BE2C (cell line): ENCODE results near the gene CNPY1.

Experiments used
- DNase-seq: peaks from one replicate; pipeline ENCODE4 v3.0.0-alpha.2; 2020
- H3K27me3 ChIP-seq: fragments of 250-450 bp; sonication (Bioruptor Pico); 2 replicates; pipeline ENCODE4 v1.5.1; 2020; ENCODE audit warnings: mild to moderate bottlenecking
- H3K36me3 ChIP-seq: fragments of 250-450 bp; sonication (Bioruptor Pico); 2 replicates; pipeline ENCODE4 v1.5.1; 2020; ENCODE audit warnings: mild to moderate bottlenecking
- H3K4me1 ChIP-seq: fragments of 250-450 bp; sonication (Bioruptor Pico); 2 replicates; pipeline ENCODE4 v1.5.1; 2020
- H3K4me3 ChIP-seq: 2 replicates; pipeline ENCODE4 v1.5.1; 2011; ENCODE audit warnings: low read depth, low read length
- H3K9me3 ChIP-seq: fragments of 250-450 bp; sonication (Bioruptor Pico); 2 replicates; pipeline ENCODE4 v1.5.1; 2020
- TF ChIP-seq, protein P1 (sequence below): IDR thresholded peaks from 2 replicates; pipeline ENCODE4 v1.5.1; 2012; ENCODE audit warnings: mild to moderate bottlenecking, low read depth, low read length

The CNPY1 gene

DNA sequence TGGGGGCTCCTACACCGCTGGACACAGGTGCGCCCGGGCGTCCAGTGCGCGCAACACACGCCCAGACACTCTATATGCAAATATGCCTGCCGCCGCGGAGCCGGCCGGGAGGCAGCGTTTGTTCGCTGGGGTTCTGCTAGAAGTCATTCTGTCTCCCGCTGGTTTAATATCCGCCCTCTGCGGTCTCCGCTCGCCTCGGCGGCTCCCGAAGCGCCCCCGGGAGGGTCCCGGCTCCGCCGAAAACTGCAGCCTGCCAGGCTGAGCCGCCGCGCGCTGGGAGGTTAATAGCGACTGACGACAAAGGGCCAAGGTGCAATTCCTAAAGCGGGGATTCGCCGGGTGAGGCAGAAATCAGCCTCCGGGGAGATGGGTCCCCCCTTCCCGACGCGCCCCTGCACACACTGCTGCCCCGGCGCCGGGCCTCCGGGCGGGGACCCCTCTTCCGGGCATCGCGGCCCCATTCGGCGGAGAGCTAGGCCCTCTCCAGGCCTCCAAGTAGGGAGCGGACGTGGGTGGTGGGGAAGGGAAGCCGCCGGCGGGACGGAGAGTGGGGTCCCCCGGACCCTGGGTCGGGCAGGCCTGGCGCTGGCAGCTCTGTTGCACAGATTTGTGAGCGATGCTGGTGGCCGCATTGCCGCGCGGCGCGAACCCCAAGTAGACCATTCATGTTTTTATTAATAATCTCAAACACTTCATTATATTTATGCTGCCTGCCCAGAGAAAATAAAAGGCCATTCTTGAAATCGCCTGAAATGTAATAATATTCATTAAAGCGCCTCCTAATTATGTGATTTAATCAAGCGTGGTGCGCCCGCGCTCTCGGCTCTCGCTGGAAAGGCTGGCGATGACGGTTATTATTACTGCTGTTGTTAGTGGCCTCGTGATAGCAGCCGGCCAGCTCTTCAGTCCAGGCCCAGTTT lies 79.3 kb downstream of the CNPY1 start:
- no peaks in the 10 kb centered on the region for H3K36me3 ChIP-seq
- DNase-seq = peak; percentile 60
- H3K27me3 ChIP-seq = peaks cover 100% of the 10 kb centered on the region
- H3K4me1 ChIP-seq = no peaks in the 10 kb centered on the region
- no peaks in the 10 kb centered on the region for H3K9me3 ChIP-seq
- TF ChIP-seq, protein P1, sequence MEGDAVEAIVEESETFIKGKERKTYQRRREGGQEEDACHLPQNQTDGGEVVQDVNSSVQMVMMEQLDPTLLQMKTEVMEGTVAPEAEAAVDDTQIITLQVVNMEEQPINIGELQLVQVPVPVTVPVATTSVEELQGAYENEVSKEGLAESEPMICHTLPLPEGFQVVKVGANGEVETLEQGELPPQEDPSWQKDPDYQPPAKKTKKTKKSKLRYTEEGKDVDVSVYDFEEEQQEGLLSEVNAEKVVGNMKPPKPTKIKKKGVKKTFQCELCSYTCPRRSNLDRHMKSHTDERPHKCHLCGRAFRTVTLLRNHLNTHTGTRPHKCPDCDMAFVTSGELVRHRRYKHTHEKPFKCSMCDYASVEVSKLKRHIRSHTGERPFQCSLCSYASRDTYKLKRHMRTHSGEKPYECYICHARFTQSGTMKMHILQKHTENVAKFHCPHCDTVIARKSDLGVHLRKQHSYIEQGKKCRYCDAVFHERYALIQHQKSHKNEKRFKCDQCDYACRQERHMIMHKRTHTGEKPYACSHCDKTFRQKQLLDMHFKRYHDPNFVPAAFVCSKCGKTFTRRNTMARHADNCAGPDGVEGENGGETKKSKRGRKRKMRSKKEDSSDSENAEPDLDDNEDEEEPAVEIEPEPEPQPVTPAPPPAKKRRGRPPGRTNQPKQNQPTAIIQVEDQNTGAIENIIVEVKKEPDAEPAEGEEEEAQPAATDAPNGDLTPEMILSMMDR = peak; percentile 26
- no peak overlapping the region for H3K4me3 ChIP-seq

DNA sequence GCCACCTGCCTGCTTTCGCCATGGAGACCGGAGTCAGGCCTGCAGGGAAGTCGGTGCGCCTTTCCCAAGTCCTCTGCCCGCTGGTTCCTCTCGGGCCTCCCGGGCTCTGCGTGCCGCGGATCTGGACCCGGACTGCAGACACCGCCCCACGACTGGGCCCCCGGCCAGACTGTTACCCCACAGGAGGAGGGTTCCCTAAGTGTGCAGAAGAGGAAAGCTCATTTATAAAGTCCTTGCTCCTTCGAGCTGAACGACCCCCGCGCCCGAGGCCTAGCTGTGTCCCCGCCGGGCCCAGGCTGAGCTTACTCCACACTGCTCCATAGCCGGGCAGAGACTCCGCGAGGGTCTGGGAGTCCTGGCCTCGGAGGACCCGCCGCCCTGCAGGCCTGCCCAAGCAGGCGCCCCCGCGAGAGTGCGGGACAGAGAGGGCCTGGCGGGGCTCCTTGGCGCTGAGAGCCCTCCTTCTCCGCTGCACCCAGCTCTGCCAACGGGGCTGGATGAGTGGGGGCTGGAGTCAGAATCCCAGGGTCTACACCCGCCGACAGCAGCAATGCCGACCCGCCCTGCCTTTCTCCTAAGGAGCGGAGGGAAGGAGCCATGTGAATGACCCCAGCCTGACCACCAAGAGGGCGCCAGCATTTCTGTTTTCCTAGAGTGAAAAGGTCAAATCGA lies 80.1 kb downstream of the CNPY1 start:
- TF ChIP-seq, protein P1 = no peak
- peaks cover 100% of the 10 kb centered on the region for H3K27me3 ChIP-seq
- no peak for DNase-seq
- no peak overlapping the region for H3K4me3 ChIP-seq
- H3K36me3 ChIP-seq = no peaks in the 10 kb centered on the region
- no peaks in the 10 kb centered on the region for H3K9me3 ChIP-seq
- no peaks in the 10 kb centered on the region for H3K4me1 ChIP-seq

DNA sequence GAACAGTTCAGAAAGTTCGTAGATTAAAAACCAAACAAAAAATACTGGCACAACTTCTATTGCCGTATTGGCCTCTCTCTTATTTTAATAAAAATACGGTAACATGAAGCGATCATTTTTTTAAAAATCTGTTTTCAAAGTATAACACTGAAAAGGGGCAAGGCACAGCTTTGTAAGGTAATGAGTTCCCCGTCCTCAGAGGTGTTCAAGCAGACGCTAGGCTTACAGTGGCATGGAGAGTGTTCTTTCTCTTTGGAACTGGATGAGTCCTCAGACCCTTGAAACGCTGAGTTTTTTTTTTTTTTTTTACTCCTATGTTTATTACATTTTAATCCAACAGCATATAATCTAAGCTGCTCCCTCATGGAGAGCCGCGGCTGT lies 80.6 kb downstream of the CNPY1 start:
- TF ChIP-seq, protein P1 = no peak
- no peaks in the 10 kb centered on the region for H3K4me1 ChIP-seq
- no peaks in the 10 kb centered on the region for H3K36me3 ChIP-seq
- H3K9me3 ChIP-seq = no peaks in the 10 kb centered on the region
- H3K4me3 ChIP-seq = no peak overlapping the region
- DNase-seq = no peak
- peaks cover 100% of the 10 kb centered on the region for H3K27me3 ChIP-seq

DNA sequence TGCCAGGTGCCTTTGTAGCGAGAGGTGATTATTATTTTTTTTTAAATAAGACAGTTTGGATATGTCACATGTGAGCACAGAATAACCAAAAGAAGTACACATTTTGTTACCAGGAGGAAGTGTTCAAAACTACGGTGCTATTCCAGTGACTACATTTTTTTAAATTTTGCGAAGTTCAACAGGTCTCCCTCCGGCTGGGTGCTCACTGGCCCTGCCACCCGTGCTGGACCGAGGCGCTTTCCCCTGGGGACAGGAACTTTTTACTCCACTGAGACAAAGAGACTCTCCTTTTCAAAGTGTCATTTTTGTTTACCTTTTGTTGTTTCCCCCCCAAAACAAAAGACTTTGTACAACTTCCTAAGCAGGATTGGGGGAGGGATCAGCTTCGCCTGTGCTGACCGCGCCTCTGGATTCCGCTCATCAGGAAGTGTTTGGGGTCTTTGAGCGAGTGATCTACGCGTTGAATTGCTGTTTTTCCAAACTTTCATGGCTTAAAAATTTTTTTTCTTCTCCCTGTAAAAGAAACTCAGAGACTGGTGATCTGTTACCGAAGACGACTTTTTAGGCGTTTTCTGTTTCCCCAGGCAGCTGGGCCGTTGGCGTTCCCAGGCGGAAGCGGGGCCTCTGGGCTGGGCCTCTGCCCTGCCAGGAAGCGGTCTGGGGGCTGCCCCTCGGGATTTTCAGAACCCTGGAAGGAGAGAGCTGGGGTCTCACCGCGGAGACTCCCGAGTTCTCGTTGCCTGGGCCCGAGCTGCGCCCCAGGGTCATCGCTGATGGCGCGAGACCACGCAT lies 81.2 kb downstream of the CNPY1 start:
- H3K4me3 ChIP-seq = no peak overlapping the region
- TF ChIP-seq, protein P1 = no peak
- no peaks in the 10 kb centered on the region for H3K4me1 ChIP-seq
- H3K36me3 ChIP-seq = no peaks in the 10 kb centered on the region
- H3K27me3 ChIP-seq = peaks cover 100% of the 10 kb centered on the region
- H3K9me3 ChIP-seq = no peaks in the 10 kb centered on the region
- DNase-seq = no peak

DNA sequence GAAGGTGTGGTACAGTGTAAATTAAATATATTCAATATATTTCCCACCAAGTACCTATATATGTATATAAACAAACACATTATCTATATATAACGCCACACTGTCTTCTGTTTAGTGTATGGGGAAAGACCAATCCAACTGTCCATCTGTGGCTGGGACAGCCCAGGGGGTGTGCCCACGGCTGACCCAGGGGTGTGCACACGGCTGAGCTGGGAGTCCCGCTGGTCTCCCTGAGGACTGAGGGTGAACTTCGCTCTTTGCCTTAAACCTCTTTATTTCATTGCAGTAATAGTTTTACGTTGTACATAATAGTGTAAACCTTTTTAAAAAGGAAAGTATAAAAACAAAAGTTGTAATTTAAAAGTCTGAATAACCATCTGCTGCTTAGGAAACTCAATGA lies 82.2 kb downstream of the CNPY1 start:
- TF ChIP-seq, protein P1 = no peak
- H3K27me3 ChIP-seq = peaks cover 100% of the 10 kb centered on the region
- DNase-seq = no peak

More for the DNA sequence above, 82.2 kb downstream of the CNPY1 start:
- Histone ChIP-seq H3K36me3 (no peaks in the 10 kb centered on the region), H3K9me3 (no peaks in the 10 kb centered on the region), H3K4me3 (no peak overlapping the region), H3K4me1 (no peaks in the 10 kb centered on the region)
